ENCODE data around the gene SLC37A4.
"Not testable (repeated sequence)": the region's sequence is repeated elsewhere in the genome, so short reads cannot be mapped to it uniquely, and the experiment has no call there.

Gene SLC37A4

GRCh38 chr11:119042927-119043326 lies 12.2 kb upstream of the SLC37A4 start:
- TF ChIP-seq, protein P1, sequence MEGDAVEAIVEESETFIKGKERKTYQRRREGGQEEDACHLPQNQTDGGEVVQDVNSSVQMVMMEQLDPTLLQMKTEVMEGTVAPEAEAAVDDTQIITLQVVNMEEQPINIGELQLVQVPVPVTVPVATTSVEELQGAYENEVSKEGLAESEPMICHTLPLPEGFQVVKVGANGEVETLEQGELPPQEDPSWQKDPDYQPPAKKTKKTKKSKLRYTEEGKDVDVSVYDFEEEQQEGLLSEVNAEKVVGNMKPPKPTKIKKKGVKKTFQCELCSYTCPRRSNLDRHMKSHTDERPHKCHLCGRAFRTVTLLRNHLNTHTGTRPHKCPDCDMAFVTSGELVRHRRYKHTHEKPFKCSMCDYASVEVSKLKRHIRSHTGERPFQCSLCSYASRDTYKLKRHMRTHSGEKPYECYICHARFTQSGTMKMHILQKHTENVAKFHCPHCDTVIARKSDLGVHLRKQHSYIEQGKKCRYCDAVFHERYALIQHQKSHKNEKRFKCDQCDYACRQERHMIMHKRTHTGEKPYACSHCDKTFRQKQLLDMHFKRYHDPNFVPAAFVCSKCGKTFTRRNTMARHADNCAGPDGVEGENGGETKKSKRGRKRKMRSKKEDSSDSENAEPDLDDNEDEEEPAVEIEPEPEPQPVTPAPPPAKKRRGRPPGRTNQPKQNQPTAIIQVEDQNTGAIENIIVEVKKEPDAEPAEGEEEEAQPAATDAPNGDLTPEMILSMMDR (IDR thresholded peaks at IDR 0.05), result no peak
- TF ChIP-seq ZFX (IDR thresholded peaks at IDR 0.05; ENCODE audit: borderline replicate concordance), result no peak
- H3K27ac ChIP-seq, result no peak overlapping the region

DNA sequence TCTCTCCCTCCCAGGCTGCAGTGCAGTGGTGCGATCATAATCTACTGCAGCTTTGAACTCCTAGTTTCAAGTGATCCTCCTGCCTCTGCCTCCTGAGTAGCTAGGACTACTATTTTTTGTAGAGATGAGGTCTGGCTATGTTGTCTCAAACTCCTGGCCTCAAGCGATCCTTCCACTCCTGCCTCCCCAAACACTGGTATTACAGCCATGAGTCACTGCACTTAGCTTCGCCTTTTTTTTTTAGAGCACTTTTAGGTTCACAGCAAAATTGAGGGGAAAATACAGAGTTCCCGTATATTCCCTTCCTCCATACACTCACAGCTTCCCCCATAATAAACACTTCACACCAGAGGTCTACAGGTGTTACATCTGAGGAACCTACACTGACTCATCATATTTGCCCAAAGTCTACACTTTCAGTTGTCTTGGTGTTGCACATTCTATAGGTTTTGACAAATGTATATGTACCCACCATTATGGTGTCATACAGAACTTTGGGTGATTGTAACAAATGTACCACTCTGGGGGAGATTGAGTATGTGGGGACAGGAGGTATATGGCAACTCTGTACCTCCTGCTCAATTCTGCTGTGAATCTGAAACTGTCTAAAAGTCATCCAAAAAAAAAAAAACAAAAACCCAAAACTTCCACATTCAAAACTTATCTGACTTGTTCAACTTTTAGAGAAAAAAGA lies 11.3 kb upstream of the SLC37A4 start:
- TF ChIP-seq, protein P1 (IDR thresholded peaks at IDR 0.05), result no peak
- TF ChIP-seq ZFX (IDR thresholded peaks at IDR 0.05; ENCODE audit: borderline replicate concordance), result no peak

GRCh38 chr11:119039471-119039870 lies 8.8 kb upstream of the SLC37A4 start:
- not testable (repeated sequence) for H3K27ac ChIP-seq

More for the DNA sequence above, 11.3 kb upstream of the SLC37A4 start:
- no peak overlapping the region for H3K27ac ChIP-seq

DNA sequence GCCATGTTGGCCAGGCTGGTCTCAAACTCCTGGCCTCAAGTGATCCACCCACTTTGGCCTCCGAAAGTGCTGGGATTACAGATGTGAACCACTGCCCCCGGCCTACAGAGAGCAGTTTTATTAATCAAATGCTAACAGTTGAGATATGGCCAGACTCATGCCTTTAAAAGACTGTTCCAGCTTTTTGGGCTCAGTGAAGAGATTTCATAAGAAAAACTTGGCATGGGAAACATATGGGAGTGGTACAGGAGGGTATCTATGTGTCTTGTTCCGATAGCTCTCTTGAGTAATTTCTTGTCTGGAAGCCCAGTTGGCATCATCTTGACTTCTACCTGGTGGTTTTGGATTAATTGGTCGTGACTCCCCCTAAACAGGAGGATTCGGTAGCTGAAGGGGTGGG lies 8.2 kb upstream of the SLC37A4 start:
- TF ChIP-seq, protein P1 (IDR thresholded peaks at IDR 0.05), result no peak
- TF ChIP-seq ZFX (IDR thresholded peaks at IDR 0.05; ENCODE audit: borderline replicate concordance), result no peak

GRCh38 chr11:119034813-119035212 lies 4.1 kb upstream of the SLC37A4 start:
- TF ChIP-seq, protein P1 (IDR thresholded peaks at IDR 0.05), result no peak
- TF ChIP-seq ZFX (IDR thresholded peaks at IDR 0.05; ENCODE audit: borderline replicate concordance), result no peak
- H3K27ac ChIP-seq, result no peak overlapping the region

More for the DNA sequence above, 8.2 kb upstream of the SLC37A4 start:
- no peak overlapping the region for H3K27ac ChIP-seq

DNA sequence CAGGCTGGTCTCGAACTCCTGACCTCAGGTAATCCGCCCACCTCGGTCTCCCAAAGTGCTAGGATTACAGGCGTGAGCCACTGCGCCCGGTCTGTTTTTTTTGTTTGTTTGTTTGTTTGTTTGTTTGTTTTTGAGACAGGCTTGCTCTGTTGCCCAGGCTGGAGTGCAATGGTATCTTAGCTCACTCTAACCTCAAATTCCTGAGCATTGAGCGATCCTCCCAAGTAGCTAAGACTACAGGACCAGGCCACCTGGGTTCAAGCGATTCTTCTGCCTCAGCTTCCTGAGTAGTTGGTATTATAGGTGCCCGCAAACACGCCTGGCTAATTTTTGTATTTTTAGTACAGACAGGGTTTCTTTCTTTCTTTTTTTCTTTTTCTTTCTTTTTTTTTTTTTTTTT lies 2.7 kb upstream of the SLC37A4 start:
- not testable (repeated sequence) for H3K27ac ChIP-seq

GRCh38 chr11:119031912-119032280 lies 1.2 kb upstream of the SLC37A4 start:
- TF ChIP-seq, protein P1 (IDR thresholded peaks at IDR 0.05), result no peak
- no peak overlapping the region for H3K27ac ChIP-seq

DNA sequence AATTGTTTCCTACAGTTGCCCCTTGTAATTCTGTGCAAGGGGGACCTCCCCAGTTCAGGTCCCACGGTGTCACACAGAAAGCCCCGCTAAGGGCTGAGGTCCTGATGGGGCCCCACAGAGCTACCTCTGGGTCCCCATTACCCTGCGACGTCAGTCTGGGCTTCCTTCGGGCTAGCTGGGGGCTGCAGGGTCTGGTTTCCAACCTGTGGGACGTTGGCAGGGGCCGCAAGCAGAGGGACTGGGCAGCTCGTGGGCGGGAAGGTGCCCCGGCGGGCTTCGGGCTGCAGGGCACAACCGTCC lies 698 bp downstream of the SLC37A4 start:
- TF ChIP-seq, protein P1 (IDR thresholded peaks at IDR 0.05), result no peak
- TF ChIP-seq ZFX (IDR thresholded peaks at IDR 0.05; ENCODE audit: borderline replicate concordance), result no peak
- peak overlapping the region; percentile 76 for H3K27ac ChIP-seq

Measured in 22Rv1 (cell line).